HG02885 (cell line): ENCODE measurements around the gene TMEM97.
"Not testable (repeated sequence)": the region's sequence is repeated elsewhere in the genome, so short reads cannot be mapped to it uniquely, and the experiment has no call there.

Experiments
- ATAC-seq: cut with Tn5 transposase; IDR thresholded peaks from one replicate; pipeline ENCODE4 v1.9.1; 2021; ENCODE audit warnings: mild to moderate bottlenecking; ENCODE audit not compliant: unreplicated experiment, poor library complexity

TMEM97 gene

GRCh38 chr17:28335959-28336871 is 17.2 kb downstream of the TMEM97 start:
- ATAC-seq = no peak

DNA sequence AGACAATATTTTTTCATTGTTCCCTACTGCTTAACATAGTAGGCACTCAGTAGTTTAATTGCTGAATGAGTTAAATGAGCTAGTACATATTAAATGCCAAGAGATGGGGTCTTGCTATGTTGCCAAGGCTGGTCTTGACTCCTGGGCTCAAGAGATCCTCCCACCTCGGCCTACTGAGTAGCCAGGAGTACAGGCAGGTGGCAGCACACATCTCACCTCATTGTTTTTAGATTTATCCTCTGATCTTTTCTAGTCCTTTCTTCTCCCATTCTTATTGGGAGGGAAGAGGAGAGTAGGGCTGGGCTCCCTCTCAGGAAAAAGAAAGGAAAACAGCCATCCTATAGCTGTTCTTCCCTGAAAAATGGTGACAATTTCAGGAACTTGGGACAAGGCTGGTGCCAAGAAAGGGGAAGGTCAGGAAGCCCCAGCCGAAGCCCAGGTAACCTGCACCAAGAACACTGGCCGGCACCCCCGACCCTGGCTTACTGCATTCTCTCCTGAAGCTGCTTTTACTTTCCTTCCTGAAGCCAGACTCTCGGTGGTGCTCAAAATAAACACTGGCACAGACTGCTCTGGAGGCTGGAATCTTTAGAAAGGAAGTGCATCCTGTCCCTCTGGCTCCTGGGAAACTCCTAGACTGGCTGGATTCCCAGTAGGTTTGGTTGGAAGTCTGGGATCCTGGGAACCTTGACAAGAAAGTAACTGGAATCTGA is 19.2 kb downstream of the TMEM97 start:
- no peak for ATAC-seq

- not testable (repeated sequence) for ATAC-seq
Observed at GRCh38 chr17:28338769-28339212, 19.8 kb downstream of the TMEM97 start.

- no peak for ATAC-seq
Observed at GRCh38 chr17:28339431-28339830, 20.4 kb downstream of the TMEM97 start.

DNA sequence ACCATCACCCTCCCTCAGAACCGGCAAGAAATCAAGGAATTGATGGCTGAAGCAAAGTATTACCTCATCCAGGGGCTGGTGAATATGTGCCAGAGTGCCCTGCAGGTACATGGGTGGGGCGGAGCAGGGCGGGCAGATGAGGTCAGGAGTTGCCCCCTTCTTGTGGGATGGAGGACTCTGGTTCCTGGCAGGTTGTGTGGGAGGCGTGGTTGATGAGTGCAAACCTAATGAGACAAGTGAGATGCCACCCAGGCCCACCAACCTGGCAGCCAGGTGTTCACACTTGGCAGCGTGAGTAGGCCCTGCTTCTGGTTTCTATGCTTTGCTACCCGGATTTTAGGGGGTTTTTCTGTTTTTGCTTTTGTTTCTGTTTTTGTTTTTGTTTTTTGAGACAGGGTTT is 21.4 kb downstream of the TMEM97 start:
- no peak for ATAC-seq

DNA sequence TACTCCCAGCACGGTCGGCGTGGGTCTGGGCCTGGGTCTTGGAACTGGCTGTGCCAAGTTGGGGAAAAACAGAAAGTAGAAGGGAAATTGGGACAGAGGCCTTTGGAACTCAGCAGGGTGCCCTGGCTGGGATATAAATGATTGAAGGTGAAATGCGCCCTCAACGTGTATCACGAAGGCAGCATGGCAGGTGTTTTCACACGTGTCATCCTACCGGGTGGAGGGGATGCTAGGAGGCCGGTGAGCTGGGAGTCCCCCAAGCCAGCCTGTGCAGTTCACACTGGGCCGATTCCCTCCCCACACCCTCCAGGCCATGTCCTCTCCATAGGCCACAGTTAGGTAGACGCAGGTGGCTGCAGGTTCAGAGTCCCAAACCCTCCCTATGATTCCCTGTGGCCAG is 22.5 kb downstream of the TMEM97 start:
- no peak for ATAC-seq

GRCh38 chr17:28342313-28342712 is 23.3 kb downstream of the TMEM97 start:
- no peak for ATAC-seq

DNA sequence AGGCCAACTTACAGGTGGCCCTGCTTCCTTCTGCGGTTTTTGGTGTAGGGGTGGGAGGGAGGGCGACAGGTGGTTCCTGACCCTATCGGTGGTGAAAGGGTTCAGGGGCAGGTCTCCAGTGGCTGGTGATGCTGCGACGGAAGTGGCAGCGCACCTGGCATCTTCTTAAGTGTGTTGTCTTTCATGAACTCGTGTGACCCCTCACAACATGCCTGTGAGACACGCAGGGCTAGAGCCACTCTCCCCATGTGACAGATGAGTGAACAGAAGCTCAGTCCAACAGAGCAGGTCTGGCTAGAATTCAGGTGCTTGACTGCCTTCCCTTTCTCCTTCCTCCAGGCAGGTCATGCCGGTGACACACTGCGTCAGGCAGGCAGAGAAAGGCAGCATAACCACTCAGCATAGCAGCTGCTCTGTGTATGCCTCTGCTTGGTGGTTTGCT is 24.5 kb downstream of the TMEM97 start:
- ATAC-seq = no peak

DNA sequence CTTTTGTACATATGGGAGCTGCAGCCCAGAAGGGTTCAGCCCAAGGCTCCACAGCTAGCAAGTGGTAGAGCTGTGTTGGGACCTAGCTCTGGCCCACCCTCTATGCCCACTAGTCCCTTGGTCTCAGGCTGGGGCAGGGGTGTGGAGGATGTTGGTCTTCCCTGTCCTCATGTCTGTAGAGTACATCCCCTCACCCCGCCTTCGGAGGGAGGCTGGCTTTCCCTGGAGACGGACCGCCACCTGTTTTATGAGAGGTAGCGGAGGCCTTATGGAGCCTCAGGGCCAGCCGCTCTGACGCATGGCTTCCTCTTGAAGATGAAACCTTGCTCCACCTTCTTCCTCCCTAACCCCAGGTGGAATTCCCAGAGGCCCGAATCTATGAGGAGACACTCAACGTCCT is 25.0 kb downstream of the TMEM97 start:
- no peak for ATAC-seq

GRCh38 chr17:28344435-28344901 is 25.5 kb downstream of the TMEM97 start:
- ATAC-seq = no peak

DNA sequence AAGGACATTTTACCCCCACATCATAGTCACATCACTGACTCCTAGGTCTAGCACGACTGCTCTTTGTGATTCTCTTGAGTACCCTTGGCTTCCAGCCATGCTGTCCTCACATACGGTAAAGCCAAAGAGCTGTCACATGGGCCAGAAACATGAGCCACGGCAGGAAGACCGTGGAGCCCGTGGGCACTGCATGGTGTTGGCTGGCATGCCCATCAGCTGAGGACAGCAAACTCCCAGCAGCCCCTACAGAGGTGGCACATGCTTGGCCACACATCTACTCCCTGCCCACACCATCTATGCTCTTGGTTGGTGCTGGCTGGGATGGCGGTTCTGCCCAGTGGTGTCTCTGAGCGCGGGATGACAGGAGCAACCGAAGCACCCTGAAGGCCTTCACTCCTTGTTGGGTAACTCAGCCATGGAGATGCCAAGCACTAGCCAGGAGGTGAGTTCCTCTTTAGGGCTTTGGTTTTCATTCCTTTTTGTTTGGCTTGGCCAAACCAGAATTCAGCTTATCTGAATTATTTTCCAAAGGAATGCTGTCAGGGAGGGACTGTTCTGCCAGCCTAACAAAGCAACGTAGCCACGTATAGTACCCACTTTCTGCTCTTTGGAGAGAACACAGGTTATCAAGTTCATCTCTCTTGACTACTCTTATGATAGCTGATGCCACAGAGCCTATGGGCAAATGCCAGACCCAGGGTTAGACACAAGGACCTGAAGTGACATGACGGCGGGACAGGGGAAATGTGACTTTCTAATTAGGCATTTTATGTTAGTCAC is 26.6 kb downstream of the TMEM97 start:
- no peak for ATAC-seq

DNA sequence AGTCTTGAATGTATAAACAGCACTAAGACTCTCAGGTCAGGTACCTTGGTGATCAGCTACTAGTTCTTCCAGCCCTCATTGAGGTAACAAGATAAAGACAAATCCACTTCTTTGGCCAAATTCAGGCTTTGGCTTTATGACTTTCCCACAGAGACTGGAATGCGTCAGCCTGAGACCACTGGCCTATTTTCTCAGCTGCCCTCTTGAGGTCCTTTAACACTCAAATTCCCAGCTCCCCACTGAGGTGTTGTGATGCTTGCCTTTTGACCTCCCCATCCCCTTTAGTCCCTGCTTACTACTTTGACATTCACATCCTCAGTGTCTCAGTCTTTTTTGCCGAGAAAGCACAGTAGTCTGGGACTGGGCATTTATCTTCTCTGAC is 27.2 kb downstream of the TMEM97 start:
- no peak for ATAC-seq

DNA sequence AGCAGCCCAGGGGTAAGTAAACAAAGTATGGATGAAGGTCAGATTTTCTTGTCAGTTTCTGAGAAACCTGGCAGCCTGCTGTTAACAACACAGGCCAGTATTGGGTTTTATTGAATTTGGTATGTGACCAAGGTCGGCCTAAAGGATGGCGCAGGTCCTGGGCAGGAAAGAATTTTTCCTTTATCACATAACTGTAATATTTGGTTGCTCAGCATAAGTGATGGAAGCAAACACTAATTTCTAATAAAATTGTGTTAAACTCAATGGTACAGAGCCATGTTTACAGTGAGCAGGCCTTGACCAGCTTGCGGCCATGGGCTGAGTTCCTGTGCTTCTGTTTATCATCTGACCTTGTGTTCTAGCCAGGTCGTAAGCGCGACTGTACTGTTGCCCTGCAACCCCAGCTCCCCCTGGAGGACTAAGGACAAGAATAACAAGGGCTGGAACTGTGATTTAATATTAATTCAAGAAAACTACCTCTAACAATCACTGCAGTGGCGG is 27.8 kb downstream of the TMEM97 start:
- ATAC-seq = no peak

- ATAC-seq = no peak
Observed at GRCh38 chr17:28347261-28347891, 28.4 kb downstream of the TMEM97 start.

- ATAC-seq = no peak
Observed at GRCh38 chr17:28348979-28349378, 30.0 kb downstream of the TMEM97 start.

DNA sequence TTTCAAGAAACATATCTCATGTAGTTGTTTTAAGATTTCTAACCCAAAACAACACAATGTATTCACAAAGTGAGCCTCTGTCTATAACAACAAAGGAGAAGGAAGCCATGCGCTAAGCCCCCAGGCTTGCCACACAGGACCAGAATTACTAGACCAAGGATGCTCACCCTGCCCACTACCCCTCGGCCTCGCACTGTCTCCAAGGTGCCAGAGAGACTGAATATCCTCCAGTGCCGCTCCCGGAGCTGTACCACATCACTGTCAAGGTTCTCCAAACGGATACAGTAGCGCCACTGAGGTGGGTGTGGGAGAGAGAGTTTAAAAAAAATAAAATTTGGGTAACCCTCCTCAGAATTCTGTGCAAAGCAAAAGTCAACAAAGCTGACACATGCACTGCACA is 31.3 kb downstream of the TMEM97 start:
- no peak for ATAC-seq

DNA sequence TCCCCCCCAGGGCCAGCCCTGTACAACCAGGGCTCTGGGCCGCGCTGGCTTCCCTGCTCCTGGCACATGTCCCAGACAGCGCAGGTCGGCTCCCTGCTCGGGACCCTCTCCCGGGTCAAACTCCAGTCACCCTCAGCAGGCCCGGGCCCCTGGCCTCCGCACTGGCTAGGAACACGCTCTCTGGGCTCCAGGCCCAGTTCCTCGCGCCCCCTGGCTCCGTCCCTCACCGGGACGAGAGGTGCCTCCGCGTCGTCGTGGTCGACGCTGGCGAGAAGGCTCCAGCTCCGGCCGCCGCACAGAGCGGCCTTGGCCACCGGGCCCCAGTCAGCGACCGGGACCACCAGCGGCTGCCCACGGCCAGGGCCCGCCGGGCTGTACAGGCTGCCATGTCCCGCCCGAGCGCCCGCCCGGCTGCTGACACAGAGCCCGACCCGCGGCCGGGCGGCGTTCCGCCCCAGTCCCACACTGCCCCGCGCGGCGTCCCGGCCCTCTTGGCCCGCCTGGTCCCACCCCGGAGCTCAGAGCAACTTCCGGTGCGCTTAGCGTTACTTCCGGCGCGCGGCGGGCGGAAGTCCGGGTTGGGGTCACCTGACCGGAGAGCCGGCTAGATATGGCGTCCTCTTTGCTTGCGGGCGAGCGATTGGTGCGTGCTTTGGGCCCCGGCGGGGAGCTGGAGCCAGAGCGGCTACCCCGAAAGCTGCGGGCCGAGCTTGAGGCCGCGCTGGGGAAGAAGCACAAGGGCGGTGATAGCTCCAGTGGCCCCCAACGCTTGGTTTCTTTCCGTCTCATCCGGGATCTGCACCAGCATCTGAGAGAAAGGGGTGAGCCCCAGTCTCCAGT is 38.3 kb downstream of the TMEM97 start, which contains the start of gene POLDIP2:
POLDIP2 (minus strand) TSS at position 467 of the 840 bp plus-strand sequence; CDS start at position 388, 79 bp downstream.
- peak; percentile 97 for ATAC-seq

DNA sequence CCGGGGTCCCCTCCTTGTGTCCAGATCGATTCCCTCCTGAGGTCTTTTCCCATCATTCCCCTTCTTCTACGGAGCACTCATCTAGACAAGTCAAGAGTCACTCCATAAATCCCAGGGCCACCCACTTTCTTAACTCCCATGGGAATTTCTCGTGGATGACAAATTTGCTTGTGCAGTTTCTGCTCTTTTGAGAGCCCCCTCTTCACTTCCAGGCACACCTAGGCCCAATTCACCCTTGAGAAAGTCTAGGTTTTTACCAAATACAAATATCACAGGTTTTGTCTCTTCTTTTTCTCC is 38.8 kb downstream of the TMEM97 start:
- no peak for ATAC-seq

- ATAC-seq = no peak
Observed at GRCh38 chr17:28363186-28363585, 44.2 kb downstream of the TMEM97 start.
